Caki2 (cell line): ENCODE data around the gene ZNF577. TPM values are rescaled to one million over a fixed set of nuclear protein-coding genes. Genes with fewer than 3 reads are reported as not detected.

Experiments
- DNase-seq: peaks from one replicate; pipeline ENCODE4 v3.0.0-alpha.2; 2015; ENCODE audit warnings: low read depth
- in situ Hi-C: cut with HindIII; loops from 2 replicates; pipeline ENCODE4 v1.10.0; 2016; ENCODE audit warnings: low sequenced_read_pairs, low pct_unique_long_range_greater_than_20kb, mixed read lengths
- total RNA-seq: library from RNA; depleted of rRNA; stranded (reverse); fragments of >200 nt; shearing (Covaris generic); gene quantifications from 2 replicates; pipeline ENCODE4 v1.2.3, GENCODE V29; 2014; ENCODE audit warnings: low replicate concordance; rRNA removed

Gene ZNF577
- total RNA-seq, 1 experiment from 2014 or later: not detected

DNA sequence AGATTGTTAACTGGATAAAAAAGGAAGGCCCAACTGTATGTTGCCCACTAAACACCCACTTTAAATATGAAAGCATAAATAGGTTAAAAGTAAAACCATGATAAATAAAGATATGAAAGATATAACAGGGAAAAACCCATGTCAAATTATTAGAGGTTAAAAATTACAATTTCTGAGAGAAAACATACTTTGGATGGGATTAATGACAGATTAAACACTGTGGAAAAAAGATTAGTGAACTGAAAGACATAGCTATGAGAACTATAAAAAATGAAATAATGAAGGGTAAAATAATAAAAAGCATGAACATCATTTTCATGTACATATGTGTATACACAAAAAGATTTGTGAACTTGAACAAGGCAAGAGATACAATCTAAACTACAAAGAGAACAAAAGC, 2.2 kb upstream of the ZNF577 start:
- in situ Hi-C loops: no loop called here
- no peak for DNase-seq

DNA sequence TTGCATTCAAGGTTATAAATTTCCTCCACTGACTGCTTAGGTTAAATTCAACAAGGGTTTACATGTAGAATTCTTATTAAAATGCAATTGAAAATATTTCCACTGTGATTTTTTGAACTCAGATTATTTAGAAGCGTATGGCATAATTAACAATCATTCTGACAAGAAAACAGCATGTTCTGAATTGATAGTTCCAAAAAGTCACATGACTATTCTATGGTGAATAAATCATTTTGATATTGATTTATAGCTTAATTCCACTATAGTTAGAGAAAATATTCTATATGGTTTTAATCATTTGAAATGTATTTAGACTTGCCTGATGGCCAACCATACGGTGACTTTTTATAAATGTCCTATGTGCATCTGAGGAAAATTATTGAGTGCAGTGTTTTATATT, 3.0 kb downstream of the ZNF577 start:
- no peak for DNase-seq
- in situ Hi-C loops: no loop called here

DNA sequence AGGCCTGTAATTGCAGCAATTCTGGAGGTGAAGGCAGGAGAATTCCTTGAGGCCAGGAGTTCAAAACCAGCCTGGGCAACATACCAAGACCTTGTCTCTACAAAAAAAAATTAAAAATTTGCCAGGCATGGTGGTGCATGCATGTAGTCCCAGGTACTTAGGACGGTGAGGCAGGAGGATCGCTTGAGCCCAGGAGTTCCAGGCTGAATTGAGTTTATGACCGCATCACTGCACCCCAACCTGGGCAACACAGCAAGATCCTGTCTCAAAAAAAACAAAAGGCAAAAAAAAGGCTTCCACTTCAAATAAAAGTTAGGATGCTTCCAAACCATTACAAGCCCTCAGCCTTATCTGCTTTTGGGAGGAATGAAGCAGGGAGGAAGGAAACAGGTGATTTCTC, 5.2 kb downstream of the ZNF577 start:
- in situ Hi-C loops: no loop called here
- no peak for DNase-seq

DNA sequence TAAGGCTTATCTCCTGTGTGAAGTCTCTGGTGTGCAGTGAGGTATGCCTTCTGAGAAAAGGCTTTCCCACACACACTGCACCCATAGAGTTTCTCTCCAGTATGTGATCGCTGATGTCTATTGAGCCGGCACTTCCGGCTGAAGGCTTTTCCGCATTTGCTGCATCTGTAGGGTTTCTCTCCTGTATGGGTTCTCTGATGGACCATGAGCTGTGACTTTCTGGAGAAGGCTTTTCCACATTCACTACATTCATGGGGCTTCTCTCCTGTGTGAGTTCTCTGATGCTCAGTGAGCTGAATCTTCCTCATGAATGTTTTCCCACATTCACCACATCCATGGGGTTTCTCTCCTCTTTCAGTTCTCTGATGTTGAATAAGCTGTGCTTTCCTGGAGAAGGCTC, 14.7 kb downstream of the ZNF577 start:
- in situ Hi-C loops: no loop called here
- no peak for DNase-seq

DNA sequence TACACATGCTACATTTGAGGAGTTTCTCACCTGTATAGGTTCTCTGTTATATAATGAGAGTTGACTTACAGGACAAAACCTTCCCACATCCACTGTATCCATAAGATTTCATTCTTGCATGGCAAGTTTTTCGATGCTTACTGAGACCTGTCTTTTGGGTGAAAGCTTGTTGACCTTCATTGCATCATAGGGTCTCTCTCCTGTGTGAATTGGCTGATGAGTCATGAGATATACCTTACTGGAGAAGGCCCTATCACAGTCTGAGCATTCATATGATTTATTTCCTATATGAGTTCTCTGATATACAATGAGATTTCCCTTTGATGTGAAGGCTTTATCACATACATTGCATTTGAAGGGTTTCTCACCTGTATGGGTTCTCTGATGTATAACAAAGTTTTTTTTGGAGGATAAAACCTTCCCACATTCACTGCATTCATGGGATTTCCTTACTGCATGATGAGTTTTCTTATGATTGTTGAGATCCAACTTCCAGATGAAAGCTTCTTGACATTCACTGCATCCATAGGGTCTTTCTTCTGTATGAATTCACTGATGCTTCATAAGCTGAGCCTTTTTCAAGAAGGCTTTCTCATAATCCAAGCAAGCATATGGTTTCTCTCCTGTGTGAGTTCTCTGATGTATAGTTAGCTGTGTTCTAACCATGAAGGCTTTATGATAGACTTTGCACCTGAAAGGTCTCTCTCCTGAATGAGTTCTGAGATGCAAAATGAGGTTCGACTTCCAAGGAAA, 25.7 kb downstream of the ZNF577 start:
- DNase-seq: peak; percentile 10
- in situ Hi-C loops: no loop called here

DNA sequence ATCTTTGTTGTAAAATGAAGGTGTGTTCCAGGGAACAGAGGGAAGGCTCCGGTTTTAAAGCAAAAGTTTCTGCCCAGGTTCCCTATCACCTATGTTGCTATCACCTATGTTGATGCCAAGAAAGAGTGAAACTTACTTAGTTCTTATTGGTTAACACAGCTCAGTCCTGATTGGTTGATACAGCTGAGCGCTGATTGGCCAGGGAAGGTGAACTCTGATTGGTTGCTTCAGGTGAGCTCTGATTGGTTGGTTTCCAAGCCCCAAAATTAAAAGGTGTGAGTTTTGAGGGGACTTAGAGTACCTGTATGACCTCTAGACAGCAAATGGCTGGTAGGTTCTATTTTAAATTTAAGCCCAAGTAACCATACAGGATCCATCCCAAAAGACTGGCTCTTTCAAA, 50.6 kb downstream of the ZNF577 start:
- in situ Hi-C loops: no loop called here
- DNase-seq: no peak

DNA sequence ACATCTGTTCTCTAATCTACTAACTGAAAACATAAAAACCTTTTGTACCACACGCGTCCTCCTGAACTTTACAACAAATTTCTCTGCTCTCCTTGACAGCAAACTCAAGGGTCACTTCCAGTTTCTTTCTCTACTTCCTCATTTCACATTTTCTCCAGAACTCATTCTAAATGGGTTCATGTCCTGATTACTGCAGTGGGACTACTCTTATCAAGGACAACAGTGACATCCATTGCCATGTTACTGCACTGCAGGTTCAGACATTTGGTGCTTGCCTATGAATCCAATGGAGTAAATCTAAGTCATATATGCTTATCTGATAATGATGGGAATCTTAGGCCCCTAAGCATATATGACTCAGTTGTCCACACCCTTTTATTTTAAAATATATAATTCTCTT, 57.5 kb downstream of the ZNF577 start:
- no peak for DNase-seq
- in situ Hi-C loops: no loop called here

DNA sequence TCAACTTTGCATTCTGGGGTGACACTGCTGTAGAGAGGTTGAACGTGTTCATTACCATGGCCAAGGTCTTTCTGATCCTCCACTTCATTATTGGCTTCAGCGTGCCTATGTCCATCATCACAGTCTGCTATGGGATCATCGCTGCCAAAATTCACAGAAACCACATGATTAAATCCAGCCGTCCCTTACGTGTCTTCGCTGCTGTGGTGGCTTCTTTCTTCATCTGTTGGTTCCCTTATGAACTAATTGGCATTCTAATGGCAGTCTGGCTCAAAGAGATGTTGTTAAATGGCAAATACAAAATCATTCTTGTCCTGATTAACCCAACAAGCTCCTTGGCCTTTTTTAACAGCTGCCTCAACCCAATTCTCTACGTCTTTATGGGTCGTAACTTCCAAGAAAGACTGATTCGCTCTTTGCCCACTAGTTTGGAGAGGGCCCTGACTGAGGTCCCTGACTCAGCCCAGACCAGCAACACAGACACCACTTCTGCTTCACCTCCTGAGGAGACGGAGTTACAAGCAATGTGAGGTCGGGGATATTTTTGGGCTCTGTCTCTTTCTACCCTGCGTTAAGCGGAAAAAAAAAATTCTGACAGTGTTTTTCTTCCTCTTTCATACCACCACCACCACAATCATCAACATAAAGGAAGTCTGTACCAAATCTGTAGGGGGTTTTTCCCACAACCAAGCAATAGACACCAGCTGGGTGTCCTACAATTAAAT, 63.3 kb downstream of the ZNF577 start:
- no peak for DNase-seq

DNA sequence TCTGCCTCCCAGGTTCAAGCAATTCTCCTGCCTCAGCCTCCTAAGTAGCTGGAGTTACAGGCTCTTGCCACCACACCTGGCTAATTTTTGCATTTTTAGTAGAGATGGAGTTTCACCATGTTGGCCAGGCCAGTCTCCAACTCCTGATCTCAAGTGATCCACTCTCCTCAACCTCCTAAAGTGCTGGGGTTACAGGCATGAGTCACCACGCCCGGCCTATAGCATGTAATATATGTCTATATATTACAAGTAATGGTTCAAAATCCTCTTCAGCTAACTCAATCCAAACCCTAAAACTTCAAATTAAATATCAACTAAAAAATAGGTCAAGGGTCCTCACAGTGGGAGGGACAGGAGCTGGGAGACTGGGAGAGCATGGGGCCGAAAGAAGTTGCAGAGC, 64.8 kb downstream of the ZNF577 start:
- no peak for DNase-seq
- in situ Hi-C loops: no loop called here

More for the DNA sequence above, 63.3 kb downstream of the ZNF577 start:
- in situ Hi-C loops: no loop called here

DNA sequence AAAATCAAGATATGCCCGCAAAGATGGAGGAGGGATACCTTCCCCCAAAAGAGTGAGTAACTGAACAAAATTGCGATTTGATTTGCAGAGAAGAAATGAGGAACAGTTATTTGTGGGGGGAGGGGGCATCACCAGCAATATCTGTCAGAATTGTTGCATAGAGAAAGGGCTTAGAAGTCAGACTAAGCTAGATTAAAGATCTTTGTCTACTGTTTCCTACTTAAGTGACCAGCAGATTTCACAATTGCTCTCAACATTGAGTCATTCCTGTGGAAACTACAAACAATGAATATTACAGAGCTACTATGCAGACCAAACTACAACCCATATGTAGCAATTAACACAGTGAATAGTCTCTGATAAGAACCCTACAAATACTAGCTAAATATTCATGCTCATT, 65.4 kb downstream of the ZNF577 start:
- in situ Hi-C loops: no loop called here
- DNase-seq: no peak

DNA sequence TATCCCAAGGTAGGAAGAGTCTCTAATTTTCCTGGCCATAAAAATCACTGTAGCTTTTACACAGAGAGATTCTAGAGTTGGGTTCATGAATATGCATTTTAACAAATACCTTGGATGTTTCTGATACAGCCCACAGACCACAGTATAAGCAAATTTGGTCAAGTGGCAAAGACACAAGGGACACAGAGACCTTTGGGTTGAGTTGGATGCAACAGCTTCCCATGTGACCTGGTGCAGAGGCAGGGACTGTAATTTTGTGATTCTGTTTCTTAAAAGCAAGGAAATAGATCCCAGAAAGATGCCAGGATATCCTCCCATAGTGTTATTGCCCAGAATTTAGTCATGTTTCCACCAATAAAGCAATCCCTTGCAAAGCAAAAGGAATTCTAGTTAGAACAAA, 65.8 kb downstream of the ZNF577 start:
- in situ Hi-C loops: no loop called here
- DNase-seq: no peak

DNA sequence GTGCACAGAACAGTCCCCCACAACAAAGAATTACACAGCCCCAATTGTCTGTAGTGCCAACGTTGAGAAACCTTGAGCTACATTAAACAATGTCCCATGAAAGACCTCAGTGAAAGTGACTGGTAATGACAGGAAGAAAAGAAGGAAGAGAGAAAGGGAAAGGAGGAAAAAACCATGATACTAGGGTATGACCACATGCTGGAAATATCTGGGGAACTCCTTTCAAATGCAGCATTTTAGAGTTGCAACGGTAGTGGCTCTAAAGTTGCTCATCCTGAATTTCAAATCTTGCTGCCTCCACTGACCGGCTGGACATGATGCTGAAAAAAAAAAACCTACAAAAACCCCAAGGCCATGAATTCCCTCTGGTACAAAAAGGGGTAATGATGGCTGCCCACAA, 66.3 kb downstream of the ZNF577 start:
- in situ Hi-C loops: no loop called here
- no peak for DNase-seq

Other genes with a start within 250 kb of the ZNF577 start
- not detected in 2 replicates for gene SIGLEC14, start 241.1 kb downstream of the ZNF577 start, total RNA-seq
- gene SPACA6, start 194.6 kb downstream of the ZNF577 start, total RNA-seq: 2.1 and 4.9 TPM in 2 replicates
- not detected in 2 replicates for gene HAS1, start 164.0 kb downstream of the ZNF577 start, total RNA-seq
- not detected in 2 replicates for gene FPR1, start 136.1 kb downstream of the ZNF577 start, total RNA-seq
- gene FPR2, start 126.8 kb downstream of the ZNF577 start, total RNA-seq: 1.1 TPM in 1 of 2 replicates, not detected in the other
- gene FPR3, start 92.8 kb downstream of the ZNF577 start, total RNA-seq: not detected in 2 replicates
- gene ZNF649, start 17.1 kb upstream of the ZNF577 start, total RNA-seq: not detected in 2 replicates
- gene ZNF613, start 39.5 kb upstream of the ZNF577 start, total RNA-seq: 0.78 and 4.4 TPM in 2 replicates
- gene ZNF350, start 98.9 kb upstream of the ZNF577 start, total RNA-seq: 3.0 and 6.7 TPM in 2 replicates
- gene ZNF615, start 120.3 kb upstream of the ZNF577 start, total RNA-seq: 1.3 and 5.2 TPM in 2 replicates
- gene ZNF614, start 140.4 kb upstream of the ZNF577 start, total RNA-seq: 6.6 and 8.7 TPM in 2 replicates
- 3.4 and 4.2 TPM in 2 replicates for gene ZNF432, start 160.9 kb upstream of the ZNF577 start, total RNA-seq
- gene ZNF841, start 207.8 kb upstream of the ZNF577 start, total RNA-seq: 9.9 and 10.4 TPM in 2 replicates